Neural cell (in vitro differentiated cells): ENCODE results near the gene C19orf44. TPM values are rescaled to one million over a fixed set of nuclear protein-coding genes. Genes with fewer than 3 reads are reported as not detected.

ENCODE experiments used
- H2AFZ ChIP-seq: fragments of 200-600, 300-800 bp; sonication (generic), shearing (Covaris generic); 2 replicates; pipeline ENCODE4 v1.6.0; 2014; ENCODE audit warnings: low read depth, mild to moderate bottlenecking, antibody characterized with exemption, low read length, moderate library complexity
- H3F3A ChIP-seq: fragments of 200-600 bp; shearing (Covaris generic); 2 replicates; pipeline ENCODE4 v1.6.1; 2016; ENCODE audit warnings: mild to moderate bottlenecking, moderate library complexity, mixed read lengths, antibody characterized with exemption, low read length; ENCODE audit not compliant: insufficient read depth, poor library complexity, severe bottlenecking
- H3K27ac ChIP-seq: fragments of 200-600, 300-800 bp; sonication (generic), shearing (Covaris generic); 2 replicates; pipeline ENCODE4 v1.5.1; 2014; ENCODE audit warnings: mild to moderate bottlenecking, low read length, moderate library complexity
- H3K27me3 ChIP-seq: fragments of 300-800, 200-600 bp; sonication (generic), shearing (Covaris generic); 2 replicates; pipeline ENCODE4 v1.6.0; 2014; ENCODE audit warnings: mild to moderate bottlenecking, low read depth, low read length, moderate library complexity; ENCODE audit not compliant: insufficient read depth
- H3K36me3 ChIP-seq: fragments of 300-800, 200-600 bp; sonication (generic), shearing (Covaris generic); 2 replicates; pipeline ENCODE4 v1.5.1; 2014; ENCODE audit warnings: mild to moderate bottlenecking, antibody characterized with exemption, low read length, moderate library complexity; ENCODE audit not compliant: insufficient read depth
- H3K4me2 ChIP-seq: fragments of 300-800, 200-600 bp; sonication (generic), shearing (Covaris generic); 2 replicates; pipeline ENCODE4 v1.6.0; 2014; ENCODE audit warnings: mild to moderate bottlenecking, low read length
- H3K4me3 ChIP-seq: fragments of 300-800, 200-600 bp; sonication (generic), shearing (Covaris generic); 2 replicates; pipeline ENCODE4 v1.5.1; 2014; ENCODE audit warnings: mild to moderate bottlenecking, low read length, moderate library complexity
- H3K79me2 ChIP-seq: fragments of 200-600 bp; shearing (Covaris generic); replicated peaks from 2 replicates; pipeline ENCODE4 v1.6.0; 2014; ENCODE audit warnings: mild to moderate bottlenecking, low read length, moderate library complexity; ENCODE audit not compliant: insufficient read depth
- H3K9ac ChIP-seq: fragments of 300-800, 200-600 bp; sonication (generic), shearing (Covaris generic); 2 replicates; pipeline ENCODE4 v1.6.1; 2016; ENCODE audit warnings: mild to moderate bottlenecking, low read length, mixed read lengths
- H3K9me2 ChIP-seq: fragments of 200-600 bp; shearing (Covaris generic); 2 replicates; pipeline ENCODE4 v1.6.1; 2016; ENCODE audit warnings: mild to moderate bottlenecking, low read length, mixed read lengths; ENCODE audit not compliant: insufficient read depth
- H3K9me3 ChIP-seq: fragments of 200-600, 300-800 bp; sonication (generic), shearing (Covaris generic); 2 replicates; pipeline ENCODE4 v1.6.1; 2016; ENCODE audit warnings: mild to moderate bottlenecking, mixed run types, low read length, moderate library complexity, mixed read lengths
- H4K20me1 ChIP-seq: fragments of 200-600 bp; shearing (Covaris generic); 2 replicates; pipeline ENCODE4 v1.6.1; 2016; ENCODE audit warnings: mild to moderate bottlenecking, mixed run types; ENCODE audit not compliant: insufficient read depth
- EP300 ChIP-seq: fragments of 450-650 bp; conservative IDR thresholded peaks from 2 replicates; pipeline ENCODE4 v1.6.1; 2014; ENCODE audit warnings: antibody characterized with exemption, mild to moderate bottlenecking, moderate library complexity; ENCODE audit not compliant: poor library complexity, severe bottlenecking
- EZH2 ChIP-seq: fragments of 200-600, 300-800 bp; shearing (Covaris generic), sonication (generic); IDR thresholded peaks from 2 replicates; pipeline ENCODE4 v1.6.1; 2014; ENCODE audit warnings: antibody characterized with exemption, low read length, borderline replicate concordance, mild to moderate bottlenecking; ENCODE audit not compliant: insufficient read depth, poor library complexity, severe bottlenecking
- MXI1 ChIP-seq: fragments of 450-650 bp; conservative IDR thresholded peaks from 2 replicates; pipeline ENCODE4 v1.6.1; 2014; ENCODE audit warnings: antibody characterized with exemption, mild to moderate bottlenecking; ENCODE audit not compliant: poor library complexity, severe bottlenecking
- POLR2AphosphoS5 ChIP-seq: IDR thresholded peaks from 2 replicates; pipeline ENCODE4 v1.6.1; 2012
- RAD21 ChIP-seq: fragments of 450-650 bp; conservative IDR thresholded peaks from 2 replicates; pipeline ENCODE4 v1.6.1; 2014; ENCODE audit warnings: antibody characterized with exemption, mild to moderate bottlenecking, moderate library complexity
- SMC3 ChIP-seq: fragments of 450-650 bp; conservative IDR thresholded peaks from 2 replicates; pipeline ENCODE4 v1.6.1; 2014; ENCODE audit warnings: antibody characterized with exemption, mild to moderate bottlenecking, moderate library complexity; ENCODE audit not compliant: poor library complexity
- TAF1 ChIP-seq: IDR thresholded peaks from 2 replicates; pipeline ENCODE4 v1.6.1; 2012; ENCODE audit warnings: low read depth
- polyA plus RNA-seq: library from polyadenylated mRNA; depleted of rRNA; stranded (reverse); fragments of >200 nt; gene quantifications from 2 replicates; pipeline ENCODE4 v1.2.3, GENCODE V29; 2014
- TF ChIP-seq, protein P1 (sequence below): IDR thresholded peaks from 2 replicates; pipeline ENCODE4 v1.6.1; 2012; ENCODE audit warnings: borderline replicate concordance
- TF ChIP-seq, protein P2 (sequence below): fragments of 450-650 bp; IDR thresholded peaks from 2 replicates; pipeline ENCODE4 v1.5.1; 2014; ENCODE audit warnings: antibody characterized with exemption, mild to moderate bottlenecking, moderate library complexity; ENCODE audit not compliant: poor library complexity, severe bottlenecking

C19orf44 gene
- polyA plus RNA-seq, 1 donor from 2014 or later = 9.9 TPM

DNA sequence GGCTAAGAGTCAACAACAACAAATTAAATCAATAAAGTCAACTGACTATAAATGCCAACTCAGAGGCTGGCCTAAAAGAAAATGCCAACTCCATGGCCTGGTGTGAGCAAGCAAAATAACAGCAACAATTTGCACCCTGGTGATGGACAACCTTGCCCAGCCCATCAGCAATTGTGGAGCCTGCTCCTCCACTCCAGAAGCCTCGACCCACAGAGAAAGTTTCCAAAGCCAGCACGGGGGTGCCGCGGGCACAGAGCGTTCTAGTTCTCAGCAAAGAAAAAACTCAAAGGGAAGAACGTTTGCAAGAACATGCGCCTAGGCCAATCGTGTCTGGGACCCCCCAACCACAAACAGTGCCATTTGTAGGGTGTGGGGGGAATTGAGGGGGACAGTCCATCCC, 35.7 kb upstream of the C19orf44 start:
- H3K4me3 ChIP-seq = no peak overlapping the region
- TF ChIP-seq POLR2AphosphoS5 = no peak
- TF ChIP-seq, protein P1, sequence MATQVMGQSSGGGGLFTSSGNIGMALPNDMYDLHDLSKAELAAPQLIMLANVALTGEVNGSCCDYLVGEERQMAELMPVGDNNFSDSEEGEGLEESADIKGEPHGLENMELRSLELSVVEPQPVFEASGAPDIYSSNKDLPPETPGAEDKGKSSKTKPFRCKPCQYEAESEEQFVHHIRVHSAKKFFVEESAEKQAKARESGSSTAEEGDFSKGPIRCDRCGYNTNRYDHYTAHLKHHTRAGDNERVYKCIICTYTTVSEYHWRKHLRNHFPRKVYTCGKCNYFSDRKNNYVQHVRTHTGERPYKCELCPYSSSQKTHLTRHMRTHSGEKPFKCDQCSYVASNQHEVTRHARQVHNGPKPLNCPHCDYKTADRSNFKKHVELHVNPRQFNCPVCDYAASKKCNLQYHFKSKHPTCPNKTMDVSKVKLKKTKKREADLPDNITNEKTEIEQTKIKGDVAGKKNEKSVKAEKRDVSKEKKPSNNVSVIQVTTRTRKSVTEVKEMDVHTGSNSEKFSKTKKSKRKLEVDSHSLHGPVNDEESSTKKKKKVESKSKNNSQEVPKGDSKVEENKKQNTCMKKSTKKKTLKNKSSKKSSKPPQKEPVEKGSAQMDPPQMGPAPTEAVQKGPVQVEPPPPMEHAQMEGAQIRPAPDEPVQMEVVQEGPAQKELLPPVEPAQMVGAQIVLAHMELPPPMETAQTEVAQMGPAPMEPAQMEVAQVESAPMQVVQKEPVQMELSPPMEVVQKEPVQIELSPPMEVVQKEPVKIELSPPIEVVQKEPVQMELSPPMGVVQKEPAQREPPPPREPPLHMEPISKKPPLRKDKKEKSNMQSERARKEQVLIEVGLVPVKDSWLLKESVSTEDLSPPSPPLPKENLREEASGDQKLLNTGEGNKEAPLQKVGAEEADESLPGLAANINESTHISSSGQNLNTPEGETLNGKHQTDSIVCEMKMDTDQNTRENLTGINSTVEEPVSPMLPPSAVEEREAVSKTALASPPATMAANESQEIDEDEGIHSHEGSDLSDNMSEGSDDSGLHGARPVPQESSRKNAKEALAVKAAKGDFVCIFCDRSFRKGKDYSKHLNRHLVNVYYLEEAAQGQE = no peak
- TF ChIP-seq SMC3 = no peak
- TF ChIP-seq RAD21 = no peak
- TF ChIP-seq EZH2 = no peak
- TF ChIP-seq MXI1 = no peak
- no peak for TF ChIP-seq TAF1
- H3K9ac ChIP-seq = no peak overlapping the region
- no peaks in the 10 kb centered on the region for H3K27me3 ChIP-seq
- no peaks in the 10 kb centered on the region for H3K36me3 ChIP-seq
- no peak overlapping the region for H2AFZ ChIP-seq
- H4K20me1 ChIP-seq = peaks cover 37% of the 10 kb centered on the region
- H3K79me2 ChIP-seq = peaks cover 71% of the 10 kb centered on the region
- no peak overlapping the region for H3K4me2 ChIP-seq
- H3K27ac ChIP-seq = no peak overlapping the region
- no peaks in the 10 kb centered on the region for H3K9me2 ChIP-seq
- no peaks in the 10 kb centered on the region for H3K9me3 ChIP-seq
- H3F3A ChIP-seq = no peaks in the 10 kb centered on the region

DNA sequence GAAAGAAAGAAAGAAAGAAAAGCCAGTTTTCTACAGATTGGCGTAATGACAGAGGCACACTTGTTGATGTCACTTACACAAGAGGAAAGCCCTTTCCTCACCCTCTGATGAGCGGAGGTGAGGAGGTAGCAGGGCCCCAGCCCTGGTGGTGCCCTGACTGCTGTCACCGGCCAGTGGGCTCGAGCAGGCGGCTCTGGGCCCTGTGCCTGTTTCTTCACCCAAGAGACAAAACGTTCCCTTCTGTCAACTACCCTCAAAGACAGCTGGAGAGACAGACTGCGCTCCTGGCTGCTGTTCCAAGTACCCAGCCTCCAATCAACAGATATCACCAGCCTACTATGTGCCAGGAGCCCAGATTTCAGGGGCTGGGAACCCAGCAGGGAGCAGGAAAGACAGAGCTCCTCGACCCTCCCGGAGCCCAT, 34.6 kb upstream of the C19orf44 start:
- no peak overlapping the region for H3K4me3 ChIP-seq
- no peaks in the 10 kb centered on the region for H3K36me3 ChIP-seq
- TF ChIP-seq RAD21 (no peak), MXI1 (no peak), SMC3 (no peak), EP300 (no peak), POLR2AphosphoS5 (no peak), EZH2 (no peak), TAF1 (no peak)
- TF ChIP-seq, protein P2, sequence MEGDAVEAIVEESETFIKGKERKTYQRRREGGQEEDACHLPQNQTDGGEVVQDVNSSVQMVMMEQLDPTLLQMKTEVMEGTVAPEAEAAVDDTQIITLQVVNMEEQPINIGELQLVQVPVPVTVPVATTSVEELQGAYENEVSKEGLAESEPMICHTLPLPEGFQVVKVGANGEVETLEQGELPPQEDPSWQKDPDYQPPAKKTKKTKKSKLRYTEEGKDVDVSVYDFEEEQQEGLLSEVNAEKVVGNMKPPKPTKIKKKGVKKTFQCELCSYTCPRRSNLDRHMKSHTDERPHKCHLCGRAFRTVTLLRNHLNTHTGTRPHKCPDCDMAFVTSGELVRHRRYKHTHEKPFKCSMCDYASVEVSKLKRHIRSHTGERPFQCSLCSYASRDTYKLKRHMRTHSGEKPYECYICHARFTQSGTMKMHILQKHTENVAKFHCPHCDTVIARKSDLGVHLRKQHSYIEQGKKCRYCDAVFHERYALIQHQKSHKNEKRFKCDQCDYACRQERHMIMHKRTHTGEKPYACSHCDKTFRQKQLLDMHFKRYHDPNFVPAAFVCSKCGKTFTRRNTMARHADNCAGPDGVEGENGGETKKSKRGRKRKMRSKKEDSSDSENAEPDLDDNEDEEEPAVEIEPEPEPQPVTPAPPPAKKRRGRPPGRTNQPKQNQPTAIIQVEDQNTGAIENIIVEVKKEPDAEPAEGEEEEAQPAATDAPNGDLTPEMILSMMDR = no peak
- TF ChIP-seq, protein P1 = no peak
- H3K27me3 ChIP-seq = no peaks in the 10 kb centered on the region
- peaks cover 72% of the 10 kb centered on the region for H3K79me2 ChIP-seq
- no peaks in the 10 kb centered on the region for H3K9me3 ChIP-seq
- no peak overlapping the region for H3K27ac ChIP-seq
- H2AFZ ChIP-seq = no peak overlapping the region
- no peak overlapping the region for H3K9ac ChIP-seq
- no peaks in the 10 kb centered on the region for H3F3A ChIP-seq
- H3K4me2 ChIP-seq = no peak overlapping the region
- no peaks in the 10 kb centered on the region for H3K9me2 ChIP-seq
- peaks cover 35% of the 10 kb centered on the region for H4K20me1 ChIP-seq
